Tibial artery (tissue), 4 donors: Measurements from ENCODE around the gene CNTN4.

ENCODE experiments used
- DNase-seq, 2 donors: peaks; one replicate each; pipeline ENCODE4 v3.0.0-alpha.2; 2019
- H3K27ac ChIP-seq, 2 donors: fragments of 200-600 bp; sonication (generic) in 1 of 2; 1 replicate in 1 of 2; 2 replicates in 1 of 2; pipeline ENCODE4 v1.5.1; 2018 to 2019; ENCODE audit warnings: mild to moderate bottlenecking in 1 of 2
- H3K27me3 ChIP-seq, 2 donors: fragments of 200-600 bp; sonication (generic) in 1 of 2; one replicate each; pipeline versions ENCODE4 v1.5.1 to v1.6.0; 2016 to 2019
- H3K36me3 ChIP-seq, 3 donors: fragments of 200-600 bp; sonication (generic) in 2 of 3; one replicate each; pipeline ENCODE4 v1.5.1; 2016 to 2019; ENCODE audit warnings: mild to moderate bottlenecking in 2 of 3
- H3K4me1 ChIP-seq, 4 donors: fragments of 200-600 bp; sonication (generic) in 2 of 4; 1 replicate in 3 of 4; 2 replicates in 1 of 4; pipeline ENCODE4 v1.5.1; 2016 to 2019
- H3K4me3 ChIP-seq, 2 donors: fragments of 200-600 bp; sonication (generic) in 1 of 2; 1 replicate in 1 of 2; 2 replicates in 1 of 2; pipeline ENCODE4 v1.5.1; 2018 to 2019; ENCODE audit warnings: mild to moderate bottlenecking in 2 of 2
- H3K9me3 ChIP-seq, 3 donors: fragments of 200-600 bp; sonication (generic) in 1 of 3; one replicate each; pipeline ENCODE4 v1.5.1; 2016 to 2019
- intact Hi-C: fragments of 100-400 bp; cut with DNase I; formaldehyde crosslinking; loops from one replicate; pipeline ENCODE4 v1.15.0; 2023; ENCODE audit warnings: low total_unique reads
- TF ChIP-seq, protein P1 (sequence below), 2 experiments: fragments of 200-600 bp in 1 of 2; fragments of 450-650 bp in 1 of 2; IDR thresholded peaks; one replicate each; pipeline ENCODE4 v1.5.1; 2017 to 2019; ENCODE audit warnings: antibody characterized with exemption in 2 of 2, mild to moderate bottlenecking in 1 of 2, moderate library complexity in 1 of 2

The CNTN4 gene

DNA sequence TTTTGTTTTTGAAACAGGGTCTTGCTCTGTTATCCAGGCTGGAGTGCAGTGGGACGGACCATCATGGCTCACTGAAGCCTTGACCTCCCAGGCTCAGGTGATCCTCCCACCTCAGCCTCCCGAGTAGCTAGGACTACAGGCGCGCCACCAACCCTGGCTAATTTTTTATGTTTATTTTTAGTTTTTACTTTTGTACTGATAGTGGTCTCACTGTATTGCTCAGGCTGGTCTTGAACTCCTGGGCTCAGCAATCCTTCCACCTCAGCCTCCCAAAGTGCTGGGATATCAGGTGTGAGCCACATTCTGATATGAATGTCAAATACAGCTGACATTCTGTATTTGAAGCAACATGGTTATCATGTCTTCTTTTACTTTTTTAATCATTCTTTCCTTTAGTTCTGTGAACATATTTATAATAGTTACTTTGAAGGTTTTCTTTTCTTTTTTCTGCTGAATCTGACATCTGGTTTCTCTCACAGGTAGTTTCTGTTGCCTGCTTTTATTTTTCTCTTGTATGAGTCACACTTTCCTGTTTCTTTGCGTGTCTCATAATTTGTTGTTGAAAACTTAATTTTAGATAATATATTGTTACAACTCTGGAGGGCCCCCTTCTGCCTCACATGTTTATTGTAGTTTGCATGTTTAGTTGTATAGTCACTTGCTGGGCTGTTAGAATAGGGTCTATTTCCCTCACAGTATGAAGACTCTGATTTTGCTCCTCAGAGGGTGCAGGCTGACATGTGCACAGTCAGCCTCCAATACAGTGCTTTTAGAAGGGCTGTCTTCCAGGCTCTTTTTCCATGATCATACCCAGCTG is 8.4 kb upstream of the CNTN4 start:
- Histone ChIP-seq H3K27ac (no peak overlapping the region), H3K4me3 (no peak overlapping the region), H3K36me3 (no peaks in the 10 kb centered on the region), H3K4me1 (no peaks in the 10 kb centered on the region), H3K9me3 (no peaks in the 10 kb centered on the region), H3K27me3 (no peaks in the 10 kb centered on the region)
- DNase-seq: no peak
- intact Hi-C loops: no loop called here
- TF ChIP-seq, protein P1, sequence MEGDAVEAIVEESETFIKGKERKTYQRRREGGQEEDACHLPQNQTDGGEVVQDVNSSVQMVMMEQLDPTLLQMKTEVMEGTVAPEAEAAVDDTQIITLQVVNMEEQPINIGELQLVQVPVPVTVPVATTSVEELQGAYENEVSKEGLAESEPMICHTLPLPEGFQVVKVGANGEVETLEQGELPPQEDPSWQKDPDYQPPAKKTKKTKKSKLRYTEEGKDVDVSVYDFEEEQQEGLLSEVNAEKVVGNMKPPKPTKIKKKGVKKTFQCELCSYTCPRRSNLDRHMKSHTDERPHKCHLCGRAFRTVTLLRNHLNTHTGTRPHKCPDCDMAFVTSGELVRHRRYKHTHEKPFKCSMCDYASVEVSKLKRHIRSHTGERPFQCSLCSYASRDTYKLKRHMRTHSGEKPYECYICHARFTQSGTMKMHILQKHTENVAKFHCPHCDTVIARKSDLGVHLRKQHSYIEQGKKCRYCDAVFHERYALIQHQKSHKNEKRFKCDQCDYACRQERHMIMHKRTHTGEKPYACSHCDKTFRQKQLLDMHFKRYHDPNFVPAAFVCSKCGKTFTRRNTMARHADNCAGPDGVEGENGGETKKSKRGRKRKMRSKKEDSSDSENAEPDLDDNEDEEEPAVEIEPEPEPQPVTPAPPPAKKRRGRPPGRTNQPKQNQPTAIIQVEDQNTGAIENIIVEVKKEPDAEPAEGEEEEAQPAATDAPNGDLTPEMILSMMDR (IDR thresholded peaks at IDR 0.05): no peak

DNA sequence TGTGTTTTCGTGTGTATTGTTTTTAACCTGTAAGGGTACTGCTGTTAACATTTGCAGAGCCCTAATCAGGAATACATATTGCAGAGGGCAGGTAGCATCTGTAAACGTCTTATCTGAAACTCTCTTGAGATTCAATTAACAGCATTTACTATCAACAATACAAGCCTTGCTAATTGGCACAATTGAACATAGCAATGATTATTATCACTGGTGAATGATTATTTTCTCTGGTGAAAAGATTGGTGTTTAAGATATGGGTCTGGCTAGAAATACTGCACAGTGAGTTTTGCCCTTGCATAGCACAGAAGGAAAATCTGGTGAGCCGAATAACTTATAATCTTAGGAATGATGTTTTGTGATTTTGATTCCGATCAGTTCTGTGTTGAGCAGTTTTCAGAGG is 5.9 kb upstream of the CNTN4 start:
- Histone ChIP-seq H3K27me3 (no peaks in the 10 kb centered on the region), H3K27ac (no peak overlapping the region), H3K4me3 (no peak overlapping the region), H3K9me3 (no peaks in the 10 kb centered on the region), H3K4me1 (peaks cover 0 to 18% (median 10%) of the 10 kb centered on the region in 4 donors), H3K36me3 (no peaks in the 10 kb centered on the region)
- TF ChIP-seq, protein P1 (IDR thresholded peaks at IDR 0.05): no peak
- intact Hi-C loops: no loop called here
- DNase-seq: no peak

GRCh38 chr3:2094941-2095340 is 3.7 kb upstream of the CNTN4 start:
- no peak overlapping the region for H3K27ac ChIP-seq
- no peaks in the 10 kb centered on the region for H3K36me3 ChIP-seq
- no peaks in the 10 kb centered on the region for H3K27me3 ChIP-seq
- intact Hi-C loops: no loop called here
- TF ChIP-seq, protein P1 (IDR thresholded peaks at IDR 0.05): no peak
- DNase-seq: no peak
- H3K9me3 ChIP-seq: no peaks in the 10 kb centered on the region
- H3K4me3 ChIP-seq: no peak overlapping the region
- H3K4me1 ChIP-seq: peaks cover 0 to 22% (median 14%) of the 10 kb centered on the region in 4 donors

GRCh38 chr3:2096216-2096615 is 2.5 kb upstream of the CNTN4 start:
- DNase-seq: no peak
- no peaks in the 10 kb centered on the region for H3K27me3 ChIP-seq
- peak overlapping the region in 1 of 2 donors; percentile 29 for H3K27ac ChIP-seq
- TF ChIP-seq, protein P1 (IDR thresholded peaks at IDR 0.05): no peak
- H3K4me3 ChIP-seq: peak overlapping the region; percentile 19 to 23
- H3K4me1 ChIP-seq: peaks cover 0 to 32% (median 16%) of the 10 kb centered on the region in 4 donors
- intact Hi-C loops: no loop called here
- no peaks in the 10 kb centered on the region for H3K36me3 ChIP-seq
- H3K9me3 ChIP-seq: no peaks in the 10 kb centered on the region

- H3K4me3 ChIP-seq: peak overlapping the region; percentile 79 to 96
These were observed 950 bp upstream of the CNTN4 start for GRCh38 chr3:2097641-2098191.

More at GRCh38 chr3:2097641-2098191, 950 bp upstream of the CNTN4 start:
- TF ChIP-seq, protein P1 (IDR thresholded peaks at IDR 0.05): no peak
- intact Hi-C loops: no loop called here
- no peaks in the 10 kb centered on the region for H3K27me3 ChIP-seq
- peaks cover 0 to 44% (median 16%) of the 10 kb centered on the region in 4 donors for H3K4me1 ChIP-seq
- no peak for DNase-seq
- H3K27ac ChIP-seq: peak overlapping the region; percentile 88 to 95
- H3K36me3 ChIP-seq: no peaks in the 10 kb centered on the region
- no peaks in the 10 kb centered on the region for H3K9me3 ChIP-seq
